GM13977 (cell line): Measurements from ENCODE around the gene FANCD2OS.
"Not testable (repeated sequence)": the region's sequence is repeated elsewhere in the genome, so short reads cannot be mapped to it uniquely, and the experiment has no call there.

Source experiments
- DNase-seq: peaks from one replicate; pipeline ENCODE4 v3.0.0; 2012; ENCODE audit warnings: low spot score
- CTCF ChIP-seq: IDR thresholded peaks from 2 replicates; pipeline ENCODE4 v1.5.1; 2012; ENCODE audit warnings: mild to moderate bottlenecking, control low read depth; ENCODE audit not compliant: insufficient read depth; ENCODE audit errors: extremely low read depth, missing control alignments
- in situ Hi-C: fragments of 300-500 bp; cut with MboI; formaldehyde crosslinking; loops from one replicate; pipeline ENCODE4 v1.12.0; 2022; ENCODE audit warnings: low sequenced_read_pairs, low pct_unique_long_range_greater_than_20kb, mixed read lengths, inconsistent platforms; ENCODE audit not compliant: unreplicated experiment

Gene FANCD2OS

GRCh38 chr3:10099041-10099440 is 9.0 kb downstream of the FANCD2OS start:
- in situ Hi-C loops: no loop called here
- no peak for TF ChIP-seq CTCF
- no peak for DNase-seq

DNA sequence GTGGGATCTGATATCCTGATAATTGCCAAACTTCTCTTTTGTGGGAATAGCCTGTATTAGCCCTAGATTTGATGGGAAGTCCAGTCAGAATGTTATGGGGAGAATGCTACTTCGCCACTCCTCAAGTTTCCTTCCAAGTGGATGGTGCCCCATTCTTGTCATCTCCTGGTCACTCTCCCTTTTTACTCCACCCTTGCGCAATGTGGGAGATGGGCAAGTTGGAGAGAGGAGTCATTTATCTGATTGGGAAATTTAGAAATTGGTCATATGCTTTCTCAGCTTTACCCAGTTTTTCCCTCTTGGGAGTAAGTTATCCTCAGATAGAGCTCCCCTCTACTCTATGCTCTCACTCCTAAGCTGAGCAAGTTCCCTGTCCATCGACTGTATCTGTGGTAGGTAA is 14.4 kb downstream of the FANCD2OS start:
- TF ChIP-seq CTCF: no peak
- in situ Hi-C loops: no loop called here
- no peak for DNase-seq

- DNase-seq, in situ Hi-C loops: not testable (repeated sequence)
Measured at GRCh38 chr3:10091387-10091786, 16.7 kb downstream of the FANCD2OS start.

DNA sequence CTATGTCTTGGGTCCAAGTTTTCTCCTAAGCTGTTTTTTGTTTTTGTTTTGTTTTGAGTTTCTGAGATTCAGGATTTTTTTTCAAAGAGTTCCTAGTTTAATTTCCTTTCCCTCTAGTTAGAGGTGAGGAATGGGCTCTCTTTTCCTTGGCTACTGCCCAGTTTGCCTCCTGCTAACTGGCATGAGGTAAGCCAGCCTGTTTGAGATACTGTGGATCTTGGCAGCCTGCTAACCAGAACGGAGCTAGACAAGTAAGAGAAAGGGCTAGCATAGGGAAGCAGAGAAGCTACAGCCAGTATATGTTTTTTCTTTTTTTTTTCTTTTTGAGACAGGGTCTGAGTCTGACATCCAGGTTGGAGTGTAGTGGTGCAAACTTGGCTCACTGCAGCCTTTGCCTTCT is 17.3 kb downstream of the FANCD2OS start:
- in situ Hi-C loops, DNase-seq: not testable (repeated sequence)

DNA sequence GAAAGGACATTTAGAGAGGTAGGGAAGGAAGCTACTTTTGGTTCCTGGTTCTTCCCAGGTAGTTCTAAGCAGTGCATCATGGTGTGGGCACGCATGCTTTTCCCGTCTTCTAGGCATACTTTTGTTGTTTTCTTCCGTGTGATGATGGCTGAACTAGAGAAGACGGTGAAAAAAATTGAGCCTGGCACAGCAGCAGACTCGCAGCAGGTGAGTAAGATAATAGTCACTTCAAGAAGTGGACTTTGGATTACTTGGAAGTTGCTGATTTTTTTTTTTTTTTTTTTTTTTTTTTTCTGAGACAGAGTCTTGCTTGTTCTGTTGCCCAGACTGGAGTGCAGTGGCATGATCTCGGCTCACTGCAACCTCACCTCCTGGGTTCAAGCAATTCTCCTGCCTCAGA is 17.9 kb downstream of the FANCD2OS start:
- in situ Hi-C loops: no loop called here
- no peak for DNase-seq
- no peak for TF ChIP-seq CTCF

DNA sequence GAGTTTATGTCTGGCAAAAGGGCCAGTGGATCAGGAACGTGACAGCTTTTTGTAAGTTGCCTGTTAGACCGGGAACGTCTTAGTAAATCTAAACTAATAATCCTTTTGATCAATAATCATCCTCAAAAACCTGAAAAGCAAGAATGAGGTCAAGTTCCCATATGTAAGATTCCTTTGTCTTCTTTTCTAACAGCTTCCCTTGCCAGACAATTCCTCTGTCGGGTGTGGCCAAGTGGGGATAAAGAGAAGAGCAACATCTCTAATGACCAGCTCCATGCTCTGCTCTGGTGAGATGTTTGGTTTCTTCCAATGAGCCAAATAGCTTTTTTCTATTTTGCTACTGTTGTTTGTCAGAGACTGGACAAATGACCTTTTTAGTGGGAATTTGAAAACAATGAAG is 19.8 kb downstream of the FANCD2OS start:
- in situ Hi-C loops: no loop called here
- DNase-seq: no peak
- no peak for TF ChIP-seq CTCF

- in situ Hi-C loops: no loop called here
- DNase-seq: no peak
Measured at GRCh38 chr3:10085738-10086137, 22.3 kb downstream of the FANCD2OS start.

More at GRCh38 chr3:10085738-10086137, 22.3 kb downstream of the FANCD2OS start:
- TF ChIP-seq CTCF: no peak
